DLD1 (cell line): ENCODE measurements around the gene SUSD5.

Experiments used
- in situ Hi-C: cut with HindIII; loops from 2 replicates; pipeline ENCODE4 v1.10.0; 2017; ENCODE audit warnings: low sequenced_read_pairs

Gene SUSD5

DNA sequence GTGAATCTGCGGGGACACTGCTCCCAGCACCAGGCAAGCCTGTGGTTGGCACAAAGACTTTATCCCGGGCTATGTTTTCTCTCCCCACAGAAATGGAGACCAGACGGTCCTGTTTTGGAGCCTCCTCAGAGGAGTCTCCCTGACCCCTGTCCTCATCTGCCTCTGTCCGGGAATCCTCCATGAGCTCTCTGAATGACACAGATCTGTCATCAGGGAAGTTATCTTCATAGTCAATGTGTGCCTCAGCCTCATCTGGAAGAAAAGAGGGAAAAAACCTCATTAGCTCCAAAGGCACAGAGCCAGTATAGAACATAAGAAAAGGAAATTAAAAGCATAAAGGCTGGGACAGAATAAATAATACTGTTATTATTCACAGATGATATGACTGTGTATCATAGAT, 64.8 kb downstream of the SUSD5 start:
- in situ Hi-C loops, result no loop called here

DNA sequence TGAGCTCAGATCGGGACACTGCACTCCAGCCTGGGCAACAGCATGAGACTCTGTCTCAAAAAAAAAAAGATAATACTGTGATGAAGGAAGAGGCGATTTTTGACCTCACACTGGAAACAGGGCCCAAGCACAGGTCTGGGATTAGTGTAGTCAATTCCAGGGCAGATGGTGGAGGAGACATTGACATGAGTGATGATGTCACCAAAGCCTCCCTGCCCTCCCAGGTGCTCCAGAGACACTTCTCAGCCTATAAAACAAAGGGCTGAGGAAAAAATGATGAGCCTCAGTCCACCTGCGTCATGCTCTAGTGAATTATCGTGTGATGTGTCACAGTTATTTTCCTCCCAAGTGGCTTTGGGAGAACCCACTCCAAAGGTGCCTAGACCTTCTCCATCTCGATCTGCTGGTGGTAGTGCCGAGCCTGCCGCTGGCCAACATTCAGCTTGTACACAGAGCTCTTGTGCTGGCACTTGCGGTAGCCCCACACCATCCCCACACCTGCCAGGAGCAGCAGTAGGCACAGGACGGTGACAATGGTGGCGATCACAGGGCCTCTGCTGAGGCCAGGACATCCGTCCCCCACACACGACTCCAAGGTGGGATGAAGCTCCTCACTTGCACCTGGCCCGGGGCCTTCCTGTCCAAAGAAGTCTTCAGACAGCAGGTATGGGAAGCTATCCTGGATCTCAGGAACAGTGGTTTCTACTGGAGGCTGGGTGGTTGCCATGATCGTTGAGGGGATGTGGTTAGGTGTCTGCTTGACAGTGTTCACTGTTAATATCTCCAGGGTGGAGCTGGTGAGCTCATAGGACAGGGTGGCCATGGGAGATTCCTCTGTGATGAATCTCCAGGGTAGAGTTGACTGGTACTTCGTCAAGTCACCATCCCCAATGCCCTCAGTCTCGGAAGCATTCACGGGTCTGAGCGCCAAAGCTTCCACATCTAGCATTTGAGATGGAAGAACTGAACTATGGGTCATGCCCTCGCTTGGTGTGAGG, 65.9 kb downstream of the SUSD5 start:
- in situ Hi-C loops, result no loop called here

DNA sequence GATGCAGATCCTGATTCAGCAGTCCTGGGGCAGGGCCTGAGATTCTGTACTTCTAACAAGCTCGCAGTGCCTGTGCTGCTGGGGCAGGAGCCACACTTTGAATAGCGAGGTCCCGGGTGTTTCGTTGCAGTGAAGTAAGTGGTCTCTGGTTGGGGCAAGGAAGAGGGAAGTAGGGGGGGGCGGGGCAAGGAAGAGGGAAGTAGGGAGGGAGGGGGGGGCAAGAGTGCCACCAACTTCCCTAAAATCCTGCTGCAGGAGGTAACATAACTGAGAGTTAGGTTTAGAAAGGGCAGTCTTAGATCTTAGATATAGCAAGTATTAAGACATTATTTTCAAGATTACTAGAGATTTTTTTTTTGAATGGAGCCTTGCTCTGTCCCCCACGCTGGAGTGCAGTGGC, 69.3 kb downstream of the SUSD5 start:
- in situ Hi-C loops, result loop anchor here (25.0 kb wide), 1 partner anchor 638 kb away; the partner anchor contains the start of gene PDCD6IP

DNA sequence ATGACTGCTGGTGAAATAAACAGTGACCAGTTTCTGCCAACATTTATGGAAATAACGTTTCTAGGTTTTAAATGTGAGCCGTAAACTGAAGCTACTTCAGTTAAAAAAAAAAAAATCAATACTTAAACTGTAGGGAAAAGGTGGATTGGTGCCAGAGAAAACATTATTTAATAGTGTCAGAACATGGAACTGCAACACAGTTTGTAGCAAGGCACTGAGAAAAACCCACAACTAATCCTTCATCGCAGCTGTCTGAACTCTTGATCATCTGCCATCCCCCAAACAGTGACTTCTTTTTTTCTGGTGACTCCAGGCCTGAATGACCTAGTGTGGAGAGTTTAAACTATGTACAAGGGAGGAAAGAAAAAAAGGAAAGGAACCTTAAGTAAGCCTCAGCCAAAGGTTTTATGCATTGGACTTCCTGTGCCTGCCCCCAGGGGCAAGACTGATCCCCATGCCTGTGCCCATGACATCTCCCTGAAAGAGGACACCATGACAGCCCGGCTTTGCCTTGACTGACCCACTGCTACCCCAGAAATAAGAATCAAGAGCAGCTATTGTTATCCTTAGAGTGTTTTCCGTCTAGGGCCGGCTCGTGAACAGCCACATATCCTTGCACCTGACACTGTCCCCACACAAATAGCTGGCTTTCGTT, 71.7 kb downstream of the SUSD5 start:
- in situ Hi-C loops, result loop anchor here (25.0 kb wide), 1 partner anchor 640 kb away; the partner anchor contains the start of gene PDCD6IP

DNA sequence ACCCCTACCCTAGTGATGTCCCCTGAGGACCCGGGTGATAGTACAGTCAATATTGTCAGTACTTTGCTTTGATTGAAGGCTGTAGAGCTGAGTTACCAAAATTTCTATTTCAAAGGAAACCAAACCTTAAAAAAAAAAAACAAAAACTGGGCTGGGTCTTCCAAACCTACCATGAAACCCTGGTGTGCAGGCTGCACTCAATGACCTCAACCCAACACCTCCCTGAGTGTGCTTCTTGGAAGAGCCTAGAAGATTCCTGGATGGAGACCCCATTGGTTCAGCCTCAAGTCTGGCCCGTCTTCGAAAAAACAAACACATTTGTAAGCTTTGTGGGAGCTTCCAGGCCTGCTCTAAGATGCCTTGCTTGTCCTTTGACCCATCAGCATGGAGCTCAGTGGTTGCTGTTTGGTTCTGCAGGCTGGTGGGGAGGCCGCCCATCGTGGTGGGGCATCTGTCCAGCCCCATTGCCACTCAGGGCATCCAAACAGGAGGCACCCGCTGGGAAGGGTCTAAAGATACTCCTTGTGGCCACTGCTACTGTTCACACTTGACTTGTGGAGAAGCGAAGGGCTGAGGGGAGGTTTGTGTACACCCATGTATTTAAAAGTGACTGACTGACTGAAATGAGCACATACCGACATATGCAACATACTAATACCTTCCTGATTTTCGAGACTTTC, 72.6 kb downstream of the SUSD5 start:
- in situ Hi-C loops, result loop anchor here (25.0 kb wide), 1 partner anchor 641 kb away; the partner anchor contains the start of gene PDCD6IP

DNA sequence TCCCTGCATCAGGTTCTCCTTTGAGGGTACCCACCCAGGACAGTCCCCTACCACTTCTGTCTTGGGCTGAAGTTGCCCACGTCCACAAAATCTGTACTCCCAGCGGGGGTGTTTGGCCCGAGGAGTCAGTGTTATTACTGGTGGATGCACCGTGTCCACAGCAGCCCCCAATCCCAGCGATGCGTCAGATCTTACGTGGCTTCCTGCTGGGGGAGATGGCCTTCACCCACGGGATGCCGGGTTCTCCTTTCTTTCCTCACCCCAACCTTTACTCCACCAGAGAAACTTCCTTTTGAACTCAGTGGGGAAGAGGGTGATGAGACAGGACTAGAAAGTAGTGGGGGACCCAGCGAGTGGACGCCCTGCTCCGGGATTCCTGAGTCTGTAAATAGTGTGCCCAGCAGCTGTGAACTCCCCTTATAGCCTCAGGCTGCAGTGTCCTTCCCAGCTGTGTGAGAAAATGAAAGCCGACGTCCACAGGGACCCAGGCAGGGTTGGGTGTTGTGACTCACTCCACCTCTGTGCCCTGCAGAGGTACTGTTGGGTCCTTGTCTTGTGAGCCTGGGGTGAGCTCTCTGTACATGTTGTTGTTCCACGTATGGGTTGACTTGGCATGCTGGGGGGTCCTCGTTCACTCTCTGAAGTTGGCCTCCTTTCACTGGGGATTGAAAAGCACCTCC, 73.2 kb downstream of the SUSD5 start:
- in situ Hi-C loops, result loop anchor here (25.0 kb wide), 1 partner anchor 642 kb away; the partner anchor contains the start of gene PDCD6IP

DNA sequence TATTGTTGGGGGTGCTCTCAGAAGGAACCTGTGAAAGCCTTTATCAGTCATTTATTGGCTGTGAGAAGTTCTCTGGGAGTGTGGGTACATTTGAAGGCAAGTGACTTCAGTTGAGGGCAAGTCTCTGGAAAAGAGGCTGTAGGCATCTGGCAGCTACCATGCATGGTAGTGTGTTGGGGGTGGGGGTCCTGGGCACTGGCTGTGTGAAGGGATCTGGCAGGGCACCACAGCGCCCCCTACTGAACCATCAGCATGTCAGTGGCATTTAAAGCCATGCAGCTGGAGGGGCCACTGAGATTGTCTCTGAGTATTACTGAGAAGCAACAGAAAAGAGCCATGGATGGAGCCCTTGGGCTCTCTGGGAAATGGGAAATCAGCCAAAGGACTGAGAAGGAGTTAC, 74.2 kb downstream of the SUSD5 start:
- in situ Hi-C loops, result loop anchor here (25.0 kb wide), 1 partner anchor 643 kb away; the partner anchor contains the start of gene PDCD6IP

DNA sequence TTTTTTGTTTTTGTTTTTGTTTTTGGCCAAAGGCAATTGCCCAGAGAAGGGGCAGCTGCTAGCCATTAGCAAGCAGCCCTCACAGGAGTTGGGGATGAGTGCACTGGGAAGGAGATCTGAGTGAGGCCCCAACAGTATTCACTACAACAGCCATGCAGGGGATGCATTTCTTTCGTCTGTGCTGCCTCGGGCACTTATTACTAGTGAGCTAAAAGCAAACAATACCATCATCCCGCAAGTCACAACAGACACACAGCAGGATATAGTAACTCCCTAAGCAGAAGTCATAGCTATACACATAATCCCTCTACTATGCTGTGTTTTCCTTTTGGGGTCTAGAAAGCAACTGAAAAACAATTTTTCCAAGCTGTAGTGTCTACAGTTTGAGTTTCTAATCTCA, 77.6 kb downstream of the SUSD5 start:
- in situ Hi-C loops, result loop anchor here (25.0 kb wide), 1 partner anchor 646 kb away; the partner anchor contains the start of gene PDCD6IP

DNA sequence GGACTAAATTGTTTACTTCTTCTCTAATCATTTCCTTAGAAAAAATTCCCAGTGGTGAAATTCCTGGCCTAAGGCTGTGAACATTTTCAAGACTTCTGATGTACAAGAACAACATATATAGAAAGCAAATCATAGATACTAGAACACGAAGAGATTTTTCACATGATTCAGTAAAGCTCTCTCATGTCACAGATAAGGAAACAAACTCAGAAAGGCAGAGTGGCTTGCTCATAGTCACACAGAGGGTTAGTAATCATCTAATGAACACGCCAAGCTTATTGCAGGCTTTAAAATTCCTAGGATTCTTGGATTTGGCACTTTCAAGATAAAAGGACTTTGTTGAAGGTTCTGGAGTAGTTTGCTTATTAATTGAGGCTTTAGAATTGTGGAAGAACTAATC, 78.6 kb downstream of the SUSD5 start:
- in situ Hi-C loops, result loop anchor here (25.0 kb wide), 1 partner anchor 647 kb away; the partner anchor contains the start of gene PDCD6IP

DNA sequence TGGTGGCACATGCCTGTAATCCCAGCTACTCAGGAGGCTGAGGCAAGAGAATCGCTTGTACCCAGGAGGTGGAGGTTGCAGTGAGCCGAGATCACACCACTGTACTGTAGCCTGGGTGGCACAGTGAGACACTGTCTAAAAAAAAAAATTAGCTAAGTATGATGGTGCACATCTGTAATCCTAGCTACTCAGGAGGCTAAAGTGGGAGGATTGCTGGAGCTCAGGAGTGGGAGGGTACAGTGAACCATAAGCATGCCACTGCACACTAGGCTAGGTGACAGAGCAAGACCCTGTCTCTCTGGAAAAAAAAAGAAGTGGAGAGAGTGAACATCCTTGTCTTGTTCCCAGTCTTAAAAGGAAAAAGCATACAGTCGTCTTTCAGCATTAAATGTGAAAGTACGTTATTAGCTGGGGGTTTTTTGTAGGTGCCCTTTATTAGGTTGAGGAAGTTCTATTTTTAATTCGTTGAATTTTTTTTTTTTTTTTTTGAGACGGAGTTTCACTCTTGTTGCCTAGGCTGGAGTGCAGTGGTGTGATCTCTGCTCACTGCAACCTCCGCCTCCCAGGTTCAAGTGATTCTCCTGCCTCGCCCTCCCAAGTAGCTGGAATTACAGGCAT, 79.5 kb downstream of the SUSD5 start:
- in situ Hi-C loops, result loop anchor here (25.0 kb wide), 1 partner anchor 648 kb away; the partner anchor contains the start of gene PDCD6IP

DNA sequence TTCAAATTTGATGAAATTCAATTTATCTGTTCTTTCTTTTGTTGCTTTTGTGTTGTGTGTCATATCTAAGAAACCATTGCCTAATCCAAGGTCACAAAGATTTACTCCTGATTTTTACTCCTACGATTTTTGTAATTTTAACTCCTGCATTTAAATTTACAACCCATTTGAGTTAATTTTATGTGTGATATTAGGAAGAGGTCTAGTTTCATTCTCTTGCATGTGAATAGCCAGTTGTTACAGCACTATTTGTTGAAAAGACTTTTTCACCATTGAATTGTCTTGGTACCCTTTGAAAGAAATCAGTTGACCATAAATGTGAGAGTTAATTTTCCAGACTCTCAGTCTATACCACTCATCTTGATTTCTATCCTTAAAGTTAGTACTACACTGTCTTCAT, 80.9 kb downstream of the SUSD5 start:
- in situ Hi-C loops, result loop anchor here (25.0 kb wide), 1 partner anchor 650 kb away; the partner anchor contains the start of gene PDCD6IP

DNA sequence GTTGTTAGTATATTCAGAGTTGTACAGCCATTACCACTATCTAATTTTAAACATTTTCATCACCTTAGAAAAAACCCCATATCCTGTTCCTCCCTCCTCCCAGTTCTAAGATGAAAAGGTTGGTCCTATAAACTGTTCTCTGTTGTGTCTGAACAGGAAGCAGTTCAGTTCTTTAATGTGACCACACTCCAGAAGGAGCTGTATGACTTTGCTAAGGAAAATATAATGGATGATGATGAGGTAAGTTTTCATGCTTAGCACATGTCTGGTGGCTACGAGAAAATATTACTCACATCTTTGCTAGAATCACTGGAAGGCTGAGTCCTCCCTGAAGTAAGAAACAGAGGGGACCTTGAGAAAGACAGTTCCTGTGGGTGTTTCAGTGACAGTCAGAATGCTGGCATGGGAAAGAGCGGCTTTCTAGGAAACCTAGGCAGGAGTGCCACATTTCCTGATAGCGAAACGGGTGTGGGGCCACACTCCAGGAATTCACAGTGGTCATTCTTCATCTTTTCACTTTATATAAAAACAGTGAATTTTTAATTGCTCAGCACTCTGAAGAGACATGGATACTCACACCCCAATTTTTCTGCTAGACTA, 84.5 kb downstream of the SUSD5 start:
- in situ Hi-C loops, result loop anchor here (25.0 kb wide), 1 partner anchor 653 kb away; the partner anchor contains the start of gene PDCD6IP

DNA sequence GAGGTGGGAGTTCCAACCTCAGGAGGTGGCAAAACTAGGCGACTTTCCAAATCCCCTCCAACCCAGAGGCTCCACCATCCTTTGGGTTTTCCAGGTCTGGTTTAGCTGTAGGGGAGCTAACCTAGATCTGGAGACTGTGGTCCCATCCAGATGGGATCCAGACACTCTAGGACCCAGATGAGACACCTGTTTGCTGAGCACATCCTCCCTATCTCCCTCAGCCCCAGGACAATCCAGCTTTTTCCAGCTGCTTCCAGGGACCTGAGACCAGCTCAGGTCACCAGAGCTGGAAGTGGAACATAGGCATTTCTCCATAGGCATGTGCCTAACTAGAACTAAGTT, 86.6 kb downstream of the SUSD5 start:
- in situ Hi-C loops, result loop anchor here (25.0 kb wide), 1 partner anchor 655 kb away; the partner anchor contains the start of gene PDCD6IP

DNA sequence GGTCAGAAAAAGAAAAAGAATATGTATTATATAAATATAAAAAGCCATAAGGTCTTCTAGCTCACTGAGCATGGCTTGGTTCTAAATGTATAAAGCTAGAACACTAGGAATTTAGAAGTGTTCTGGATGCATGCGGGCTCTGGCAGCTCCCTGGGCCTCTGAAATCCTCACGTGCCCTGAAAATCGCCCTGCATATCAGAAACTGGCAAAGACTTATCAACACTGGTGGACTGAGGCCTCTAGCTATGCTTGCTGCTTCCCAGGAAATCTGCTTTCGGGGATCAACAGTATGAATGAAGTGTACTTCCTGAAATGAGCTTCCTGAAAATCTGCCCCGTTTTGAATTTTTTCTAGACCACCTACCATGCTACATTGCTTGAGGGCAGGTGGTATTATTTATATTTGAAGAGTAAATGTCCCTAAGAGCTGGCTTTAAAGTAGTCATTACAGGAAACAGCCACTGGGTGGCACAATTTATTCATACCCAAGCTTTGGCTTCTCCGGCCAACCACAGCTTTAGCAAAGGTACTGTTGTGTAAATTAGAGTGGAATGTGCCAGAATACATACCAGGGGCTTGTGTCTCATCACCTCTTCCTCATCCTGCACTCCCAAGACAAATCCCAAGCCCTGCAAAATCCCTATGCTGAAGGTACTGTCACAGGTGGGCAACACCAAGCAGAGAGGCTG, 87.1 kb downstream of the SUSD5 start:
- in situ Hi-C loops, result loop anchor here (25.0 kb wide), 1 partner anchor 656 kb away; the partner anchor contains the start of gene PDCD6IP

DNA sequence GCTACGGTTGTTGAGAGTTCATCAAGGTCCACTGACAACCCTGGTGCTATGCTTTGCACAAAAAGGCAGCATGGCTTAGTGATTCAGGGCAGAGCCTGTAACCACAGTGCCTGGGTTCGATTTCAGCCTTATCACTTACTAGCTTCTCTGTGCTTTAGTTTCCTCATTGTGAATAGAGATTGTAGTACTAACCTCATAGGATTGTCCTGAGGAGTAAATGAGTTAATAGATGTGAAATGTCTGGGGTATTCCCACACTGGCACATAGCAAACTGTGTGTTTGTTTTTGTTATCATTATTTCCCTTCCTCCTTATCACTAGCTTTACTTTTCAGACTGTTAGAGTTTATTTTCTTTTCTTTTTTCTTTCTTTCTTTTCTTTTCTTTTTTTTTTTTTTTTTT, 88.5 kb downstream of the SUSD5 start:
- in situ Hi-C loops, result loop anchor here (25.0 kb wide), 1 partner anchor 657 kb away; the partner anchor contains the start of gene PDCD6IP

DNA sequence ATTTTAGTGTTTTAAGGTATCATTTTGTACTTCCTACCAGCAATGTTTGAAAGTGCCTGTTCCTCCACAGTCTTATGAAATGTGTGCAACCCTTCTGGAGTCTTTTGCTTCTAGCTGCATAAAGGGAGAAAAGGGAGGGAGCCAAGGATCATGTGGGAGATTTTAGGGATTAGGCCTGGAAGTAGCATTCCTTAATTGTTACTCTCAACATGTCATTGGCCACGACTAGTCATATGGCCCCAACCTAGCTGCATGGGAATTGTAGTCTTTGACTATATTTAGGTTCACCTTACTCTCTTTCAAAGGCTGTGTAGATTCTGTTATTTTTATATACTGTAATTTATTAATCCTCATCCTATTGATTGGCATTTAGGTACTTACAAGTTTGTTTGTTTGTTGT, 89.9 kb downstream of the SUSD5 start:
- in situ Hi-C loops, result loop anchor here (25.0 kb wide), 1 partner anchor 659 kb away; the partner anchor contains the start of gene PDCD6IP

DNA sequence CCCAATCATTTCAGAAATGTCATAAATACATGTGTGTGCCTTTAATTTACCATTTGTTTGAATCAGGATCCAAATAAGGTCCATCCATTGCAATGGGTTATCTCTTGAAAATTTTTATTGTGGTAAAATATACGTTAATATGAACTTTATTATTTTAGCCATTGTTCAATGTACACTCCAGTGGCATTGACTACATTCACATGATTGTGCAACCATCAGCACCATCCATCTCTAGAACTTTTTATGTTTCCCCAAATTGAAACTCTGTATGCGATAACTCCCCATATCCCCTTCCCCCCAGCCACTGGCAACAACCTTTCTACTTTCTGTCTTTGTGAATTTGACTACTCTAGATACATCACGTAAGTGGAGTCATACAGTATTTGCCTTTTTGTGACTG, 92.8 kb downstream of the SUSD5 start:
- in situ Hi-C loops, result loop anchor here (25.0 kb wide), 1 partner anchor 661 kb away; the partner anchor contains the start of gene PDCD6IP

DNA sequence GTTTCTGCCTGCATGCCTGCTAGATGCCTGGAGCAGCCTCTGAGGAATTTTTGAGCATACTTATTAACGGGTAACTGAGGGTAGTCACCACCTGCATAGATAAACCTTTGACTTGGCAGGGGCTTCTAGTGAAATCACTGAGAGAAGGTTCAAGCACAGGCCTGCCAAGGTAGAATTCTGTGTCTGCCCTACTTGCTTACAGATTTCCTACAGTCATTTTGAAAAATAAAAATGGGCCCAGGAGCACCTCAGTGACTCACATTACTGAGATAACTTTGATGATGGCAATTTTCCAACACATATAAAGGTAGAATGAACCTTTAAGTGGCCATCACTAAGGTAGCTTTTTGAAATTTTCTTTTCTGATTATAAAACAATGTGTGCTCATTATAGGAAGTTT, 94.0 kb downstream of the SUSD5 start:
- in situ Hi-C loops, result loop anchor here (25.0 kb wide), 1 partner anchor 663 kb away; the partner anchor contains the start of gene PDCD6IP
